HCT116 (cell line): ENCODE results near the gene C4orf54.

Experiments
- CEBPB ChIP-seq: IDR thresholded peaks from 2 replicates; pipeline ENCODE4 v1.6.1; 2012; ENCODE audit warnings: low read depth
- CTCF ChIP-seq, 3 experiments: fragments of 200-600 bp in 1 of 3; sonication (generic) in 1 of 3; IDR thresholded peaks in 2 of 3; conservative IDR thresholded peaks in 1 of 3; 2 replicates each; pipeline ENCODE4 v1.5.1; 2012 to 2017; ENCODE audit warnings: low read depth in 2 of 3, low read length in 2 of 3, antibody characterized with exemption in 1 of 3, borderline replicate concordance in 1 of 3, control low read depth in 1 of 3, mild to moderate bottlenecking in 1 of 3, mixed read lengths in 1 of 3, mixed run types in 1 of 3, moderate library complexity in 1 of 3; ENCODE audit not compliant: insufficient read depth in 1 of 3
- EZH2 ChIP-seq: fragments of 200-600 bp; sonication (generic); IDR thresholded peaks from 2 replicates; pipeline ENCODE4 v1.6.1; 2017; ENCODE audit warnings: antibody characterized with exemption, mixed run types
- EZH2phosphoT487 ChIP-seq: fragments of 200-600 bp; IDR thresholded peaks from 2 replicates; pipeline ENCODE4 v1.6.1; 2018; ENCODE audit warnings: antibody characterized with exemption, borderline replicate concordance
- JUND ChIP-seq: IDR thresholded peaks from 2 replicates; pipeline ENCODE4 v1.6.1; 2012
- MAX ChIP-seq: IDR thresholded peaks from 2 replicates; pipeline ENCODE4 v1.6.1; 2012
- POLR2A ChIP-seq: IDR thresholded peaks from 2 replicates; pipeline ENCODE4 v1.7.0; 2011; ENCODE audit warnings: borderline replicate concordance; ENCODE audit not compliant: insufficient read depth, insufficient read length; ENCODE audit errors: extremely low read depth
- RAD21 ChIP-seq: IDR thresholded peaks from 2 replicates; pipeline ENCODE4 v1.6.1; 2012; ENCODE audit warnings: low read depth, mild to moderate bottlenecking
- REST ChIP-seq: IDR thresholded peaks from 2 replicates; pipeline ENCODE4 v1.6.1; 2012; ENCODE audit warnings: low read depth
- SIN3A ChIP-seq: IDR thresholded peaks from 2 replicates; pipeline ENCODE4 v1.6.1; 2012; ENCODE audit warnings: low read depth
- SP1 ChIP-seq: IDR thresholded peaks from 2 replicates; pipeline ENCODE4 v1.6.1; 2012; ENCODE audit warnings: low read depth
- TCF7L2 ChIP-seq: IDR thresholded peaks from 2 replicates; pipeline ENCODE4 v1.7.0; 2011; ENCODE audit warnings: borderline replicate concordance, inconsistent platforms; ENCODE audit not compliant: insufficient read depth, insufficient read length; ENCODE audit errors: extremely low read depth
- ZFX ChIP-seq: fragments of 450-650 bp; IDR thresholded peaks from 2 replicates; pipeline ENCODE4 v1.6.1; 2017

- TF ChIP-seq CTCF (IDR thresholded peaks at IDR 0.05 in 2 of 3, conservative IDR thresholded peaks at IDR 0.05 in 1 of 3; ENCODE audit: borderline replicate concordance in 1 of 3, insufficient read depth in 1 of 3, low read depth in 2 of 3, low read length in 2 of 3) (no peak), POLR2A (no peak), EZH2phosphoT487 (no peak), RAD21 (no peak), TCF7L2 (no peak), JUND (no peak), SP1 (no peak), REST (no peak), MAX (no peak), SIN3A (no peak), EZH2 (no peak), ZFX (no peak), CEBPB (no peak)
These were observed 32.8 kb upstream of the C4orf54 start for GRCh38 chr4:99690472-99690871.
